T-helper 1 cell treated with Interleukin-12 subunit alpha and Interleukin-12 subunit beta and Interleukin-4 antibody, amounts not matched to agents 30 μg/mL and 1 μg/mL, for 36 hours (primary cell): ENCODE measurements around the gene RHOB.
"Not testable (repeated sequence)": the region's sequence is repeated elsewhere in the genome, so short reads cannot be mapped to it uniquely, and the experiment has no call there.

Source experiments
- H3K27ac Mint-ChIP-seq: one replicate; pipeline ENCODE4 v1.8.0; 2021; ENCODE audit warnings: mild to moderate bottlenecking, mixed read lengths
- H3K27me3 Mint-ChIP-seq: one replicate; pipeline ENCODE4 v1.8.0; 2021; ENCODE audit warnings: low read depth, mixed read lengths
- H3K36me3 Mint-ChIP-seq: one replicate; pipeline ENCODE4 v1.8.0; 2021; ENCODE audit warnings: low read depth, mixed read lengths
- H3K4me1 Mint-ChIP-seq: one replicate; pipeline ENCODE4 v1.8.0; 2021; ENCODE audit warnings: low read depth, mixed read lengths
- H3K4me3 Mint-ChIP-seq: one replicate; pipeline ENCODE4 v1.8.0; 2021; ENCODE audit warnings: mild to moderate bottlenecking, moderate library complexity, mixed read lengths
- H3K9me3 Mint-ChIP-seq: one replicate; pipeline ENCODE4 v1.8.0; 2021; ENCODE audit warnings: mixed read lengths

Gene RHOB

GRCh38 chr2:20491739-20492531, 45.1 kb downstream of the RHOB start:
- Mint-ChIP-seq H3K36me3 (no peaks in the 10 kb centered on the region), H3K27ac (no peak overlapping the region), H3K27me3 (no peaks in the 10 kb centered on the region), H3K4me3 (no peak overlapping the region), H3K4me1 (no peaks in the 10 kb centered on the region), H3K9me3 (no peaks in the 10 kb centered on the region)

- not testable (repeated sequence) for H3K36me3 Mint-ChIP-seq, H3K4me1 Mint-ChIP-seq, H3K27me3 Mint-ChIP-seq, H3K9me3 Mint-ChIP-seq, H3K27ac Mint-ChIP-seq, H3K4me3 Mint-ChIP-seq
These were observed 46.2 kb downstream of the RHOB start for GRCh38 chr2:20493095-20493494.

- H3K27me3 Mint-ChIP-seq: no peaks in the 10 kb centered on the region
- H3K27ac Mint-ChIP-seq: no peak overlapping the region
- no peaks in the 10 kb centered on the region for H3K4me1 Mint-ChIP-seq
- H3K36me3 Mint-ChIP-seq: no peaks in the 10 kb centered on the region
- no peaks in the 10 kb centered on the region for H3K9me3 Mint-ChIP-seq
- no peak overlapping the region for H3K4me3 Mint-ChIP-seq
These were observed 47.4 kb downstream of the RHOB start for GRCh38 chr2:20494241-20494640.

GRCh38 chr2:20496076-20496872, 49.4 kb downstream of the RHOB start:
- H3K9me3 Mint-ChIP-seq: no peaks in the 10 kb centered on the region
- H3K27me3 Mint-ChIP-seq: peaks cover 7% of the 10 kb centered on the region
- H3K4me1 Mint-ChIP-seq: no peaks in the 10 kb centered on the region
- H3K36me3 Mint-ChIP-seq: no peaks in the 10 kb centered on the region
- H3K4me3 Mint-ChIP-seq: no peak overlapping the region
- no peak overlapping the region for H3K27ac Mint-ChIP-seq

GRCh38 chr2:20496942-20497341, 50.1 kb downstream of the RHOB start:
- Mint-ChIP-seq H3K27ac (no peak overlapping the region), H3K4me3 (no peak overlapping the region), H3K9me3 (no peaks in the 10 kb centered on the region), H3K4me1 (no peaks in the 10 kb centered on the region), H3K36me3 (no peaks in the 10 kb centered on the region), H3K27me3 (peaks cover 7% of the 10 kb centered on the region)
